Activated T-cell treated with anti-CD3 and anti-CD28 coated beads for 48 hours (primary cell): Measurements from ENCODE around the gene JMJD1C.

Experiments
- DNase-seq: peaks from one replicate; pipeline ENCODE4 v3.0.0-alpha.2; 2020; ENCODE audit warnings: low read depth

Gene JMJD1C

GRCh38 chr10:63481815-63482421, 16.1 kb upstream of the JMJD1C start:
- no peak for DNase-seq

GRCh38 chr10:63480237-63480636, 14.5 kb upstream of the JMJD1C start:
- DNase-seq: no peak

GRCh38 chr10:63478564-63478963, 12.8 kb upstream of the JMJD1C start:
- DNase-seq: no peak

- DNase-seq: no peak
Observed at GRCh38 chr10:63477927-63478326, 12.2 kb upstream of the JMJD1C start.

- no peak for DNase-seq
Observed at GRCh38 chr10:63474488-63474887, 8.7 kb upstream of the JMJD1C start.

GRCh38 chr10:63470928-63471327, 5.2 kb upstream of the JMJD1C start:
- DNase-seq: no peak

- DNase-seq: no peak
Observed at GRCh38 chr10:63468947-63469346, 3.2 kb upstream of the JMJD1C start.

- DNase-seq: no peak
Observed at GRCh38 chr10:63467841-63468240, 2.1 kb upstream of the JMJD1C start.

- DNase-seq: peak; percentile 15
Observed at GRCh38 chr10:63466144-63466935, 563 bp upstream of the JMJD1C start.

- no peak for DNase-seq
Observed at GRCh38 chr10:63464402-63465292, 1.1 kb downstream of the JMJD1C start.

- no peak for DNase-seq
Observed at GRCh38 chr10:63462442-63462841, 3.3 kb downstream of the JMJD1C start.

GRCh38 chr10:63458177-63458576, 7.6 kb downstream of the JMJD1C start:
- DNase-seq: no peak

- DNase-seq: no peak
Observed at GRCh38 chr10:63457594-63457993, 8.2 kb downstream of the JMJD1C start.

GRCh38 chr10:63456437-63457210, 9.2 kb downstream of the JMJD1C start:
- DNase-seq: no peak

GRCh38 chr10:63455507-63455906, 10.3 kb downstream of the JMJD1C start:
- DNase-seq: no peak

GRCh38 chr10:63454631-63455030, 11.1 kb downstream of the JMJD1C start:
- no peak for DNase-seq

- no peak for DNase-seq
Observed at GRCh38 chr10:63452524-63452923, 13.3 kb downstream of the JMJD1C start.

GRCh38 chr10:63446716-63447440, 18.9 kb downstream of the JMJD1C start:
- DNase-seq: no peak

- DNase-seq: no peak
Observed at GRCh38 chr10:63441404-63441803, 24.4 kb downstream of the JMJD1C start.

GRCh38 chr10:63439607-63440006, 26.2 kb downstream of the JMJD1C start:
- no peak for DNase-seq
